ENCODE data around the gene RETREG1. TPM values are rescaled to one million over a fixed set of nuclear protein-coding genes. Genes with fewer than 3 reads are reported as not detected.

RETREG1 gene
- total and polyA plus RNA-seq, 2 of the 13 experiments (the other 11 are each of a cell fraction or from before 2014, with no cell fraction given), result 0.07 TPM; not detected in 1

- Histone ChIP-seq H3K27ac (ENCODE audit: extremely low read length, insufficient read depth, low read length) (peak overlapping the region; percentile 89), H4K20me1 (ENCODE audit: insufficient read depth, low read length) (peaks cover 10% of the 10 kb centered on the region; the same call in 1 of the 2 replicates), H2AFZ (ENCODE audit: low read length) (no peak overlapping the region), H3K4me2 (ENCODE audit: low read depth, low read length) (peak overlapping the region; percentile 74), H3K79me2 (ENCODE audit: insufficient read depth, low read length) (peaks cover 45% of the 10 kb centered on the region), H3K27me3 (ENCODE audit: control insufficient read depth in 1 of 2, insufficient read depth in 2 of 2, low read length in 2 of 2) (no peaks in the 10 kb centered on the region; a peak in 1 of 5 replicates), H3K4me1 (ENCODE audit: insufficient read depth, low read length) (peaks cover 56% of the 10 kb centered on the region), H3K9me3 (ENCODE audit: low read length) (no peaks in the 10 kb centered on the region), H3K36me3 (replicated peaks in 1 of 2; ENCODE audit: control insufficient read depth in 1 of 2, insufficient read depth in 2 of 2, low read length in 2 of 2) (peaks cover 11 to 34% of the 10 kb centered on the region in 2 experiments; a peak in 4 of 5 replicates), H3K9ac (ENCODE audit: insufficient read depth, low read depth, low read length) (peak overlapping the region; percentile 96), H3K4me3 (replicated peaks in 1 of 3; ENCODE audit: insufficient read depth in 1 of 3, low read depth in 2 of 3, low read length in 3 of 3) (peak overlapping the region; percentile 76 to 99 (median 97))
- WGBS (ENCODE audit: low lambda C conversion rate), result 5% methylated on average over 32 of the region's 40 CpGs
- POLR2A ChIA-PET, result no interaction called here
- FAIRE-seq (no peak), ATAC-seq (peak; percentile 12), DNase-seq (ENCODE audit: low spot score) (no peak)
- BruUV-seq (replicated peaks), result TSS peak; percentile 78
- intact Hi-C loops (cut with micrococcal nuclease; ENCODE audit: unreplicated experiment), result loop anchor here (1.0 to 10.0 kb wide), 3 partner anchors 9 to 270 kb away; no protein-coding TSS in a partner anchor
- in situ Hi-C loops (cut with HindIII; ENCODE audit: extremely low pct_ligation_motif_present, low pct_unique_long_range_greater_than_20kb), result no loop called here
- CTCF ChIA-PET (ENCODE audit: low intra/inter-chr PET ratio, low total read pairs), result no interaction called here
- TF ChIP-seq NR1H2 (CRISPR knock-in tag; IDR thresholded peaks at IDR 0.05; ENCODE audit: borderline replicate concordance, low read depth) (0 out of 2 replicates have a peak, but pooled peaks have one; percentile 33), SATB2 (CRISPR knock-in tag; IDR thresholded peaks at IDR 0.05) (0 out of 2 replicates have a peak, but pooled peaks have one; percentile 10), THYN1 (CRISPR knock-in tag; IDR thresholded peaks at IDR 0.05; ENCODE audit: borderline replicate concordance, low read depth) (no peak), ZNF891 (CRISPR knock-in tag; IDR thresholded peaks at IDR 0.05) (0 out of 2 replicates have a peak, but pooled peaks have one; percentile 16), ARHGAP35 (CRISPR knock-in tag; IDR thresholded peaks at IDR 0.05; ENCODE audit: borderline replicate concordance) (no peak; the same call in 1 of the 2 replicates), BRF2 (CRISPR knock-in tag; IDR thresholded peaks at IDR 0.05) (no peak), ZNF101 (CRISPR knock-in tag; IDR thresholded peaks at IDR 0.05; ENCODE audit: borderline replicate concordance, low read depth) (0 out of 2 replicates have a peak, but pooled peaks have one; percentile 70), TMF1 (CRISPR knock-in tag; IDR thresholded peaks at IDR 0.05; ENCODE audit: low read depth) (0 out of 2 replicates have a peak, but pooled peaks have one; percentile 46), MATR3 (CRISPR knock-in tag; IDR thresholded peaks at IDR 0.05) (no peak), BRD4 (CRISPR knock-in tag; IDR thresholded peaks at IDR 0.05) (no peak; the same call in 1 of the 2 replicates), ZNF263 (CRISPR knock-in tag; IDR thresholded peaks at IDR 0.05) (peak; percentile 70), ZNF124 (CRISPR knock-in tag; IDR thresholded peaks at IDR 0.05) (no peak)
- TF ChIP-seq, protein P1, sequence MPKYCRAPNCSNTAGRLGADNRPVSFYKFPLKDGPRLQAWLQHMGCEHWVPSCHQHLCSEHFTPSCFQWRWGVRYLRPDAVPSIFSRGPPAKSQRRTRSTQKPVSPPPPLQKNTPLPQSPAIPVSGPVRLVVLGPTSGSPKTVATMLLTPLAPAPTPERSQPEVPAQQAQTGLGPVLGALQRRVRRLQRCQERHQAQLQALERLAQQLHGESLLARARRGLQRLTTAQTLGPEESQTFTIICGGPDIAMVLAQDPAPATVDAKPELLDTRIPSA (CRISPR knock-in tag; IDR thresholded peaks at IDR 0.05; ENCODE audit: borderline replicate concordance), result no peak
- TF ChIP-seq, protein P2, sequence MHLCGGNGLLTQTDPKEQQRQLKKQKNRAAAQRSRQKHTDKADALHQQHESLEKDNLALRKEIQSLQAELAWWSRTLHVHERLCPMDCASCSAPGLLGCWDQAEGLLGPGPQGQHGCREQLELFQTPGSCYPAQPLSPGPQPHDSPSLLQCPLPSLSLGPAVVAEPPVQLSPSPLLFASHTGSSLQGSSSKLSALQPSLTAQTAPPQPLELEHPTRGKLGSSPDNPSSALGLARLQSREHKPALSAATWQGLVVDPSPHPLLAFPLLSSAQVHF (CRISPR knock-in tag; IDR thresholded peaks at IDR 0.05), result no peak
Measured at GRCh38 chr5:16464664-16465543, 151.9 kb downstream of the RETREG1 start.

Data from HepG2 (cell line).